Ramos (cell line): ENCODE measurements around the gene TWNK.

Source experiments
- in situ Hi-C: fragments of 300-500 bp; cut with MboI; formaldehyde crosslinking; loops from one replicate; pipeline ENCODE4 v1.14.3; 2022; ENCODE audit warnings: low sequenced_read_pairs; ENCODE audit not compliant: unreplicated experiment

The TWNK gene

DNA sequence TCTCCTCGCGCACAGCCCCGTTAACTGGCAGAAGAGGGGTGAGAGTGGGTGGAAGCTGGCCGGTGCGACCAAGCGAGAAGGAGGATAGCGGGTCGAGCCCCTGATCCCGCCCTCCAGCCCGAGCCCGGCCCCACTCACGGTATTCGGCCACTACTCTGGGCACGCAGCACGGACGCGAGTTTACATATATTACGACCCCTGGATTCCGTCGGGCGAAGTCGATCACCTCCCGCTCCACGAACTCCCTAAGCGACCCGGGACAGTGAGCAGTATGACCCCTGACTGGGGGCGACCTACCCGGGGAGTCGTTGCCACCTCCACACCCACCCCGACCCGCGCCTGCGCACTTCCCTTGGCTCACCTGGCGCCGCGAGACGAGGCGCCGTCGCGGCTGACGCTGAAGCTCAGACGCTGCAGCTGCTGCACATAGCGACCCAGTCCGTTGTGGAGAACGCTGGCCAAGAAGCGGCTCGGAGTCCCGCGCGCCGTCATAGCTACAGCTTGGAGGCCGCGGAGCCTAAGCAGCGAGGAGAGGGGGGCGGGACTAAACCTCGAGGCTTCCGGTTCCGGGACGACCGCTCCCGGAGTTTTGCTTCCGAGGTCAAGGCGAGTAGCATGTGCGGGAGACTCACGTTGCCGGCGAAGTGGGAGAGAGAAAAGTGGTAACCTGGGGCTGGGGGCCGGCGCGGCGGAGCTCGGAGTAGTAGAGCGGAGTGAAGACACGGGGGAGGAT is at the start of gene TWNK, which contains the start of gene MRPL43:
TSS of gene TWNK (plus strand) at position 592 of the 733 bp plus-strand sequence. CDS start 668 bp downstream, outside the sequence.
TSS of gene MRPL43 (minus strand) at position 546 of the 733 bp plus-strand sequence. CDS start at position 492, 54 bp downstream.
- in situ Hi-C loops: no loop called here

- in situ Hi-C loops: no loop called here
Observed at GRCh38 chr10:100939763-100940344, 47.5 kb upstream of the TWNK start.

DNA sequence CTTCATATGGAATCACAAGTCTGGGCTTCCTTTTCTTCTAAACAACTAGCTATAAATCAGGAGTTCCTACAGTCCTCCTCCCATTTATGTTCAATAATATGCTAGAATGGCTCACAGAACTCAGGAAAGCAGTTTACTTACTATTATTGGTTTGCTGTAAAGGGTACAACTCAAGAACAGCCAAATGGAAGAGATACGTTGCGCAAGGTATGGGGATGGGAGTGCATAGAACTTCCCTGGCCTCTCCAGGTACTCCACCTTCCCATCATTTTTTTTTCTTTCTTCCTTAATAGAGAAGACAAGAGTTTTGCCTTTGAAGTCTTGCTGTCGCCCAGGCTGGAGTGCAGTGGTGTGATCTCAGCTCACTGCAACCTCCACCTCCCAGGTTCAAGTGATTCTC is 45.1 kb upstream of the TWNK start:
- in situ Hi-C loops: no loop called here

GRCh38 chr10:100943508-100943907 is 43.8 kb upstream of the TWNK start:
- in situ Hi-C loops: no loop called here

GRCh38 chr10:100945754-100946153 is 41.6 kb upstream of the TWNK start:
- in situ Hi-C loops: no loop called here

- in situ Hi-C loops: no loop called here
Observed at GRCh38 chr10:100948916-100949315, 38.4 kb upstream of the TWNK start.

- in situ Hi-C loops: no loop called here
Observed at GRCh38 chr10:100960251-100960650, 27.1 kb upstream of the TWNK start.

DNA sequence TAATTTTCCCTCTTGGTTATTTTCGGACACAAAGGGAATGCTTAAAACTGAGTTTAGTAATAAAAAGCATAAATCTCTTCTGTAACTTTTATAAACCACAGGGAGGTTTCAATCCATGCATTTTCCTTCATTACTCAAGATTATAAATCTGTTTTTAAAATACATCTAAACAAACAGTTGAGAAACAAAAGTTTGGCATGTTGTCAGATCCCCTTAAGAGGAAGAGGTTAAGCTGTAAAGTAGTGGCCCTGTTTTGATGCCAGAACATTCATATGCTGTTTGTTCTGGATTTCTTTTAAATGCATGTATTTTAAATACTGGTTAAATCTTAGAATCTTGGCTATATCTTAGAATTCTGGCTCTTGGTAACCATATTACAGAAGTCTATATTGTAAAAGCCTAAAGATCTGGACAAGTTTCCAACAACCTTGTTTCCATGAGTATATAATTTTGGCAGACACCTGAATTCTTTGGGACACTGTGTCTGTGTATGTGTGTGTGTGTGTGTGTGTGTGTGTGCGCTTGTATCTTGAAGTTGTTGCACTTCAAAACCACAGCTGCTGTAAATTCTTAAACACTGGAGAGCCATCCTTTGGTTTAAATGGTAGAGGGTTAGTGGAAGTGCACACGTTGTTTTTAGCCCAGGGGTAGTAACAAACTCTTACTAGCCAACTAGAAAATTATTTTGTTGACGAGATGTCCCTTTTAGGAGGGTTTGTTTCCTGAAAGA is 24.8 kb upstream of the TWNK start:
- in situ Hi-C loops: no loop called here

DNA sequence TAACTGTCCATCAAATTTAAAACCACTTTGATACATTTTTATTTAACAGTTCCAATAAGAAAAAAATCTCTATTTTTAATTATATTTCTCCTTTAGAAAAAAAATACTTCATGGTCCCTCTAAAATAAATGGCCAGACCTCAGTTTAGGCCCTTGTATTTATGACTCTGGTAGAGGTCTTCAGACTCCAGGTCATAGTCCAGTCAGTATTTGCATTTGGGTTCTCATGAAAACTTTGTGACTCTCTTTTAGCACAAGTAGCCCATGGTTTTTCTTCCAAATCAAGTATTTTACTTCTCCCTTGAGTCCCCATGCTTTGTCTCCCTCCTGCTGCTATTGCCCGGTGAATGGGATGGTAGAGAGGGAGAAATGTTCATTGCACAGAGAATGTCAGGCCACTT is 23.5 kb upstream of the TWNK start:
- in situ Hi-C loops: no loop called here

DNA sequence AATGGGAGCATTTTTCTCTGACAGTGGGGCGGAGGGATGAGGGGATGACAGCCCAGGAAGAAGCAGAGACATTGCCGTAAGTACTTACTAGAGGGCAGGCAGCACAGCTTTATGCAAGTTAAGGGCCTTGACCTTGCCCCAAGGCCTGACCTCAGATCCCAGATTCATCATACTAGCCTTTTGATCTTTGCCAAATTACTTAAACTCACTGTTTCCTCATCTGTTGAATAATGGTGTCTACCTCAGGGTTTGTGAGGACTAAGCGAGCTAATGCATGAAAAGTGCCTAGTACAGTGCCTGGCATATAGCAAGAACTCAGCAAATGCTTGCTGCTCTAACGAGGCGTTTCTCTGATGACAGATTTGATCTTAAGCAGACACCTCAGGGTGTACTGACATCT is 21.5 kb upstream of the TWNK start:
- in situ Hi-C loops: no loop called here

DNA sequence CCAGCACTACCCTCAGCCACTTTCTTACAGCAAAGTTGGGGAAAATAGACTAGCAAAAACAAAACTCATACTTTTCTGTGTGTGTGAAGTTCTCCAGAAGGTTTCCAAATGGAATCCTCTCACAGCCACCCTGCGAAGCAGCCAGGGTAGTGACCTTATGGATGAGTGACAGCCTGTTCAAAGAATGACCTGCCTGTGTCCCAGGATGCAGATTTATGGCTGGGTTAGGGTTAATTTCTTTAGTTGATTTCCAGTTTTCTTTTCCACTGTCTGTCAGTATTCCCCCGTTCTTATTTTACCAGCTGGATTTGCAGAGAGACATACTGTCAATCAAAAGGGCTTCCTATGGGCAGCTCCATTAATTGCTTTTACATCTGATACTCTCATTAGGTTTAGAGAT is 20.5 kb upstream of the TWNK start:
- in situ Hi-C loops: no loop called here

DNA sequence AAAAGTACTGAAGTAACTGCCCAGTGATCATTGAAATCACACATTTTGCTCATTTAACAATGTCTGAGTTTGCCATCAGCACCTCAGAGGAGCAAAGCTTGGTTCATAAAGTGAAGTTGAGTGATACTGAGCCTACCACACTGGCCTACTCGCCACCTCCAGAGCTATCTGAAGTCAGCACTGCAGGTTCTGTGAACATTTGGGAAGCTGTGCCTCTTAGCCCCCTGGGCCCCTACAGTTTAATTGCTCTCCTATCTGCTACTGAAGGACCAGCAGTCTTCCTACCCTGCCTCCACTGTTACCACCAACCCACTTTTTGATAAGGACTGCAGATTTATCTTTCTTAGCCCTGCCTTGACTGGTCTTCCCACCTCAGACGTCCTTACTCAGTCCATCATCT is 20.0 kb upstream of the TWNK start:
- in situ Hi-C loops: no loop called here

DNA sequence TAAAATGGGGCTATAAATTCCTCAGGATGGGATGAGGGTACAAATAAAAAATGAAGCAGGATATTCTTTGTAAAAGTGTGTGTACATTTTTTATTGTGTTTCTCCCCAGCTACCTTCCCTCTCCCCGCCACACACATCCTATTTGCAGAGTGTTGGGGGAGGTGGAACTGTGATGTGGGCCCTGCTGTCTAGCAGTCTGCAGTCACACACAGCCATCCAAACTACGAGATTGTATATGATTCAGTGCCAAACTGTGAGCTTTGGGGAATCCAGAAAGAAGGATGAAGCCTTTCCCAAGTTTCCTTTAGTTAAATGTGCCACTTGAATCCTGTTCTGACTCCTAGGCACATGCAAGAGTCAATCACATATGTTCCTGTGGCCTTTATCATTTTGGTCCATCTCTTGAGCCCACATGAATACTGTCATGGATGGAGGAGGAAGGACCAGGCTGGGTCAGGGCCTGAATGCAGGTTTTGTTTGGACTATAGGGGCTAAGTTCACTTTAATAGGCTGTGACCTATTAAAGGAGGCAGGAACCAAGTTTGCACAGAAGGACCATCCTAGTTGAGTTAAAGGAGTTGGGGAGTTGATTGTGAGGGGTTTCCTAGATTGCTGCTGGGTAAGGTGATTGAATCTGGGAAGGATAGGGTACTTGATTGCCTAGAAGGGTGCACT is 19.1 kb upstream of the TWNK start:
- in situ Hi-C loops: no loop called here

DNA sequence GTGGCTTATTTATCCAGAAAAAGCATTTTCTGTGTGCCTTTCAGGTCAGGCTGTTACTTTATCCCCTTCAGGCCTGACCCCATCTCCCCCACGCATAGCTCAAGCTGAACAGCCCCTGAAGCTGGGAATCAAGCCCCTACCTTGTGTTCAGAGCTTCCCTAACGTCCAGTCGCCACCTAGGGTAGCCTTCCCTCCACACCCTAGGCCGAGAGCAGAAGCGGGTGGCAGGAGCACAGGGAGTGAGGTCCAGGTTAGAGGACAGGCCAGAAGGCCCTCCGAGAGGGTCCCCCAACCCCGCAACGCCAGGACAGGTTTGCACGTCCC is 18.5 kb upstream of the TWNK start:
- in situ Hi-C loops: no loop called here

DNA sequence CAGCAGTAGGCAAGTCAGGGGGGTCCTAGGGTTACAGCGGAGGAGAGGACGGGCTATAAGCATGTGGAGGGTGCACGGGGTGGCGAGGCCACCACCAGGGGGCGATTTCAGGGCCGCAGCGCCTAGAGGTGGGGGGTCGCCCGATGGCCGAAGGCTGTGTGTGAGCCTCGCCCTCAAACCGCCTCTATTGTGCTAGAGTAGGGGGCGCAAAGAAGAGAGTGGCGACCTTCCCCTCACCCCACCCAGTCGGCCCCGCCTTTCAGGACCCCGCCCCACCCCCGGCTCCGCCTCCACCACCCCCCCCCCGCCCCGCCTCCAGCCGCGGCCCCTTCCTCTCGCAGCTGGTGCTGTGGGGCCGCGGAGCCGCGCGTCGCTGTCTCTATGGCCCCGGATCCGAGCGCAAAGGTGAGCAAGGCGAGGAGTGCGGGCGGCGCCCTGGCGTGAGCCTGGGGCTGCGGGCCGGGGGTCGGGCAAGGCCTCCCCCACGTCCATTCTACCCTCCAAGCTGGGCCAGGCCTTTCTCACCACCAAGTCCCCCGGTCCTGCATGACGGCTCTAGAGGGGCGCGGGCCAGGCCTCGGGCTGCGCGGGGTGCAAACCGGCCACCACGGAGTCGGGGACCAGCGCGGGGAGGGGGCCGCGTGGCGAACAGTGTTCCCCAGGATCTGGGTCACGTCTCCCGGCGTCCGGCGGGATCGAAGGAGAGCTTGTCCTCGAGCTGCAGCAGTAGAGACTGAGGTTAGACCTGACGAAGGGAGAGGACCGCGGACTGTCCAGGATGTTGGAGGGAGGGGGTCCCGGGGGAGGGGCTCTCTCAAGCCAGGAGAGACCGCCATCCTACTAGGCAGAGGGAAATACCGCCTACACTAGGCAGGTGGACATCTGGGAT is 17.9 kb upstream of the TWNK start, which contains the start of gene SEMA4G:
TSS of gene SEMA4G (plus strand) at position 318 of the 889 bp plus-strand sequence. CDS start 3,409 bp downstream, outside the sequence.
- in situ Hi-C loops: no loop called here

- in situ Hi-C loops: no loop called here
Observed at GRCh38 chr10:100970076-100970913, 17.0 kb upstream of the TWNK start.

- in situ Hi-C loops: no loop called here
Observed at GRCh38 chr10:100970914-100971811, 16.2 kb upstream of the TWNK start.
